Epithelial cell of esophagus (primary cell): Measurements from ENCODE around the gene IBA57.
A peak's percentile ranks its signal among the peaks of the same experiment; 100 is the strongest.
"Not testable (repeated sequence)": the region's sequence is repeated elsewhere in the genome, so short reads cannot be mapped to it uniquely, and the experiment has no call there.

Experiments
- DNase-seq: peaks from one replicate; pipeline ENCODE4 v3.0.0; 2010; ENCODE audit warnings: low read depth
- H3K4me3 ChIP-seq: 2 replicates; pipeline ENCODE4 v1.5.1; 2011; ENCODE audit warnings: mild to moderate bottlenecking, low read length, control low read depth
- TF ChIP-seq, protein P1 (sequence below): IDR thresholded peaks from 2 replicates; pipeline ENCODE4 v1.5.1; 2011; ENCODE audit warnings: low read depth, mild to moderate bottlenecking, low read length, control low read depth, inconsistent platforms; ENCODE audit not compliant: insufficient read depth; ENCODE audit errors: missing control alignments

Gene IBA57

GRCh38 chr1:228217551-228218344 lies 52.1 kb downstream of the IBA57 start:
- H3K4me3 ChIP-seq, result no peak overlapping the region
- no peak for DNase-seq
- TF ChIP-seq, protein P1, sequence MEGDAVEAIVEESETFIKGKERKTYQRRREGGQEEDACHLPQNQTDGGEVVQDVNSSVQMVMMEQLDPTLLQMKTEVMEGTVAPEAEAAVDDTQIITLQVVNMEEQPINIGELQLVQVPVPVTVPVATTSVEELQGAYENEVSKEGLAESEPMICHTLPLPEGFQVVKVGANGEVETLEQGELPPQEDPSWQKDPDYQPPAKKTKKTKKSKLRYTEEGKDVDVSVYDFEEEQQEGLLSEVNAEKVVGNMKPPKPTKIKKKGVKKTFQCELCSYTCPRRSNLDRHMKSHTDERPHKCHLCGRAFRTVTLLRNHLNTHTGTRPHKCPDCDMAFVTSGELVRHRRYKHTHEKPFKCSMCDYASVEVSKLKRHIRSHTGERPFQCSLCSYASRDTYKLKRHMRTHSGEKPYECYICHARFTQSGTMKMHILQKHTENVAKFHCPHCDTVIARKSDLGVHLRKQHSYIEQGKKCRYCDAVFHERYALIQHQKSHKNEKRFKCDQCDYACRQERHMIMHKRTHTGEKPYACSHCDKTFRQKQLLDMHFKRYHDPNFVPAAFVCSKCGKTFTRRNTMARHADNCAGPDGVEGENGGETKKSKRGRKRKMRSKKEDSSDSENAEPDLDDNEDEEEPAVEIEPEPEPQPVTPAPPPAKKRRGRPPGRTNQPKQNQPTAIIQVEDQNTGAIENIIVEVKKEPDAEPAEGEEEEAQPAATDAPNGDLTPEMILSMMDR, result peak; percentile 11

DNA sequence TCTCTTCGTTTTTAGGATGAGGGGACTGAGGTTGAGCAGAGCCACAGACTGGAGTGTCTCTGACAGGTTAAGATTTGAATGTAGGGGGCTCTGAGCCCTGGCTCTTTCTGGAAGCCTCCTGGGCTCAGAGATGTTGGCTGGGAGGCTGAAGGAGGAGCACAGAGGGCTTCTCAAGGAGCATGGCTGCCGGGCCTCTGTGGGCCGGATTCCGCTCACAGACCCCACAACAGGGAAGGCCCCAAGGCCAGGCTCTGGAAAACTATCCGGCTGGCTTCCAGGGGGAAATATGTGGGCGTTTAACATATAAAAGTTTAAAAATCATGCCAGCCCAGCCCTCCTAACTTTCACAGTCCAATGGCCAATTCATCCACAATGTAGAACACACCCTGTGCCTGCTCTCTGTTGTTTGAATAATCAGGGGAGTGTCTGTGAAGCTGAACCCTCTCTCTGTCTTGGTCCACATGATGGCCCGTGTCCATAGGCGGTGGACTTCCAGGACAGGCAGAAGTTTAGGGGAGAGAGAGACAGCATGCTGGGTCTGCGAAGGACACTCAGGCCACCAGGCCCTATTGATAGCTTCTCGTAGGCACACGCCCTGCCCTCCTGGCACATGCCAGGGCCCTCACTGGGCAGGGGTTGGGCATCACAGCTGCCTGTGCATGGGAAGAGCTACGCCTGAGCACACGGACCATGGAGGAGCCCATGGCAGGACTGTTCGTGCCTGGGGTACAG lies 53.1 kb downstream of the IBA57 start:
- TF ChIP-seq, protein P1, result no peak
- H3K4me3 ChIP-seq, result no peak overlapping the region
- no peak for DNase-seq

DNA sequence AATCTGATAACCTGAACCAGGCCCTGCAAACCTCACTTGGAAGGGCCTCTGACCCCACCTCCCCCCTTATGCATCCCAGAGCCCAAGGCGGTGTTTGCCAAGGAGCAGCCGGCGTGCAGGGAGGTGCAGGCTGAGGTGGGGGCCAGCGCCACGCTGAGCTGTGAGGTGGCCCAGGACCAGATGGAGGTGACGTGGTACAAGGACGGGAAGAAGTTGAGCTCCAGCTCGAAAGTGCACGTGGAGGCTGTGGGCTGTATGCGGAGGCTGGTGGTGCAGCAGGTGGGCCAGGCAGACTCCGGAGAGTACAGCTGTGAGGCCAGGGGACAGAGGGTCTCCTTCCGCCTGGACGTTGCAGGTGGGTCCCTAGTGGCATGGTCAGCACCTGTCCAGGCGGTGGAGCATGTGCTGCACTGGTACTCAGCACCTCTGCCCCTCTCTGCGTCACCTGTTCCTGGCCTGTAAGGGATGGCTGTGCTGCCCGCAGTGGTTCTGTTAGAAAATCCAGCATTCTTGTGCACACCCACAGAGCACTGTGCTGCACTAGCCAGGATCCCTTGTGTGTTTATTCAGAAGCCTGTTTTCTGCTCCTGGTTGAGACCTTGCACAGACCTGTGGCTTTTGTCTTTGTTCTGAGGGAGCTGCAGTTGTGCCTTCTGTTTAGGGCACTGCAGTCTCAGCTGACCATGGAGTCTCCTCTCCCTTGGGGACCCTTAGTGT lies 53.8 kb downstream of the IBA57 start:
- DNase-seq, result no peak
- H3K4me3 ChIP-seq, result no peak overlapping the region
- TF ChIP-seq, protein P1, result no peak

- no peak for DNase-seq
- H3K4me3 ChIP-seq, result no peak overlapping the region
- TF ChIP-seq, protein P1, result no peak
These were observed 54.6 kb downstream of the IBA57 start for GRCh38 chr1:228219962-228220780.

- DNase-seq, H3K4me3 ChIP-seq: not testable (repeated sequence)
These were observed 55.5 kb downstream of the IBA57 start for GRCh38 chr1:228221097-228221496.

DNA sequence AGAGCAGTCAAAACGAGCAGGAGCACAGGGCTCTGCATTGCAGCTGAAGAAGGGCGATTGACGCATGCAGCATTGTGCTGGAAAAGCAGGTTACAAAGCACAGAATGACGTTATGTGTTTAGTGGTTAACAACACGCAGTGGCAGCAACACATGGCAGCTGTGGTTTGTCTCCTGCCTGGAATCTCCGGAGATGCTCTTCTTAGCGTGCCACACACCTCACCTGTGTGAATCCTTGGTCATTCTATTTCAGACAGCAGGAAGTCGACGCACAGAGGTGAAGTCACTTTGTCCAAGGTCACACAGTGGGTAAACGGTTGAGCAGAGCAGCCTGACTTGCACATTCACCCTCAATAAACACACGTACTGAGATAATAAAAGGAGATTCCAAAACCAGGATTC lies 56.9 kb downstream of the IBA57 start:
- DNase-seq, result no peak
- TF ChIP-seq, protein P1, result no peak
- no peak overlapping the region for H3K4me3 ChIP-seq
